Esophagus (tissue), 2 donors: Measurements from ENCODE around the gene KRT6A. TPM values are rescaled to one million over a fixed set of nuclear protein-coding genes. Genes with fewer than 3 reads are reported as not detected.
"Not testable (repeated sequence)": the region's sequence is repeated elsewhere in the genome, so short reads cannot be mapped to it uniquely, and the experiment has no call there.

ENCODE experiments used
- H3K27ac ChIP-seq, 2 donors: one replicate each; pipeline ENCODE4 v1.5.1; 2013; ENCODE audit warnings: low read depth in 2 of 2, mild to moderate bottlenecking in 2 of 2, inconsistent platforms in 1 of 2, low read length in 1 of 2, moderate library complexity in 1 of 2
- H3K27me3 ChIP-seq, 2 donors: one replicate each; pipeline ENCODE4 v1.6.1; 2013; ENCODE audit warnings: low read length in 2 of 2, control low read depth in 1 of 2, mild to moderate bottlenecking in 1 of 2; ENCODE audit not compliant: insufficient read depth in 2 of 2, control insufficient read depth in 1 of 2
- H3K36me3 ChIP-seq, 2 donors: one replicate each; pipeline ENCODE4 v1.6.1; 2013; ENCODE audit warnings: low read length in 1 of 2; ENCODE audit not compliant: control insufficient read depth in 2 of 2, insufficient read depth in 2 of 2
- H3K4me1 ChIP-seq, 2 donors: one replicate each; pipeline ENCODE4 v1.6.1; 2013; ENCODE audit warnings: low read length in 1 of 2; ENCODE audit not compliant: control insufficient read depth in 2 of 2, insufficient read depth in 2 of 2
- H3K4me3 ChIP-seq, 2 donors: one replicate each; pipeline ENCODE4 v1.5.1; 2013; ENCODE audit warnings: low read length in 2 of 2, mild to moderate bottlenecking in 2 of 2, low read depth in 1 of 2, moderate library complexity in 1 of 2
- H3K9me3 ChIP-seq, 2 donors: one replicate each; pipeline ENCODE4 v1.6.1; 2013; ENCODE audit warnings: mild to moderate bottlenecking in 2 of 2, low read depth in 1 of 2, low read length in 1 of 2, moderate library complexity in 1 of 2; ENCODE audit not compliant: control insufficient read depth in 2 of 2, insufficient read depth in 1 of 2
- WGBS, 2 donors: extraction: QIAGEN DNeasy Blood & Tissue Kit; methylation state at CpG; one replicate each; pipeline ENCODE4 v1.1.7; 2013; 5-methylcytosine and 5-hydroxymethylcytosine counted together
- polyA plus RNA-seq, 2 donors: library from polyadenylated mRNA; stranded (reverse); fragments of 200-250 nt; gene quantifications; one replicate each; pipeline ENCODE4 v1.2.3, GENCODE V29; 2013
- donor health status: healthy with polysubstance abuse.
- donor health status: Bipolar disorder and iron deficiency.

KRT6A gene
- polyA plus RNA-seq, 2 donors: 945 to 7,628 TPM

GRCh38 chr12:52496590-52497071 is 3.6 kb upstream of the KRT6A start:
- peaks cover 3 to 26% of the 10 kb centered on the region in 2 donors for H3K4me1 ChIP-seq

GRCh38 chr12:52496054-52496453 is 3.0 kb upstream of the KRT6A start:
- H3K27me3 ChIP-seq: no peaks in the 10 kb centered on the region
- peaks cover 3 to 26% of the 10 kb centered on the region in 2 donors for H3K4me1 ChIP-seq
- no peak overlapping the region for H3K4me3 ChIP-seq
- 57 to 74% methylated on average over 2 of the region's 2 CpGs for WGBS, 2 donors
- H3K36me3 ChIP-seq: peaks cover 0 to 2% of the 10 kb centered on the region in 2 donors
- H3K9me3 ChIP-seq: no peaks in the 10 kb centered on the region
- peak overlapping the region in 1 of 2 donors; percentile 77 for H3K27ac ChIP-seq

More at GRCh38 chr12:52496590-52497071, 3.6 kb upstream of the KRT6A start:
- no peaks in the 10 kb centered on the region for H3K36me3 ChIP-seq
- peak overlapping the region; percentile 35 to 77 for H3K27ac ChIP-seq
- 38 to 56% methylated on average over 4 of the region's 4 CpGs for WGBS, 2 donors
- H3K9me3 ChIP-seq: no peaks in the 10 kb centered on the region
- no peak overlapping the region for H3K4me3 ChIP-seq
- H3K27me3 ChIP-seq: no peaks in the 10 kb centered on the region

GRCh38 chr12:52495389-52495788 is 2.3 kb upstream of the KRT6A start:
- Histone ChIP-seq H3K4me3 (no peak overlapping the region), H3K27me3 (no peaks in the 10 kb centered on the region), H3K27ac (peak overlapping the region in 1 of 2 donors; percentile 58), H3K9me3 (no peaks in the 10 kb centered on the region), H3K36me3 (peaks cover 0 to 2% of the 10 kb centered on the region in 2 donors), H3K4me1 (peaks cover 3 to 26% of the 10 kb centered on the region in 2 donors)
- WGBS, 2 donors: 44 to 45% methylated on average over 3 of the region's 3 CpGs

GRCh38 chr12:52494518-52494917 is 1.5 kb upstream of the KRT6A start:
- no peaks in the 10 kb centered on the region for H3K9me3 ChIP-seq
- H3K27me3 ChIP-seq: no peaks in the 10 kb centered on the region
- peaks cover 0 to 2% of the 10 kb centered on the region in 2 donors for H3K36me3 ChIP-seq
- peak overlapping the region; percentile 23 to 73 for H3K27ac ChIP-seq
- peaks cover 3 to 26% of the 10 kb centered on the region in 2 donors for H3K4me1 ChIP-seq
- H3K4me3 ChIP-seq: no peak overlapping the region
- WGBS, 2 donors: 30 to 44% methylated on average over 4 of the region's 4 CpGs

- H3K4me3 ChIP-seq: no peak overlapping the region
- no peaks in the 10 kb centered on the region for H3K27me3 ChIP-seq
- WGBS, 2 donors: 65 to 81% methylated on average over 1 of the region's 1 CpG
- peak overlapping the region; percentile 70 to 73 for H3K27ac ChIP-seq
- H3K4me1 ChIP-seq: peaks cover 3 to 26% of the 10 kb centered on the region in 2 donors
- peaks cover 0 to 2% of the 10 kb centered on the region in 2 donors for H3K36me3 ChIP-seq
- H3K9me3 ChIP-seq: no peaks in the 10 kb centered on the region
Measured at GRCh38 chr12:52494100-52494499, 1.0 kb upstream of the KRT6A start.

GRCh38 chr12:52492405-52492804 is 652 bp downstream of the KRT6A start:
- Histone ChIP-seq H3K4me3 (peak overlapping the region; percentile 38 to 52), H3K4me1 (peaks cover 3 to 26% of the 10 kb centered on the region in 2 donors), H3K27ac (peak overlapping the region in 1 of 2 donors; percentile 59), H3K36me3 (peaks cover 5 to 12% of the 10 kb centered on the region in 2 donors)
- WGBS, 2 donors: 93 to 95% methylated on average over 6 of the region's 6 CpGs
- H3K9me3 ChIP-seq, H3K27me3 ChIP-seq: not testable (repeated sequence)

- Histone ChIP-seq H3K27ac (peak overlapping the region in 1 of 2 donors; percentile 51), H3K4me3 (peak overlapping the region; percentile 21 to 52), H3K36me3 (peaks cover 5 to 12% of the 10 kb centered on the region in 2 donors), H3K4me1 (peaks cover 3 to 24% of the 10 kb centered on the region in 2 donors)
- not testable (repeated sequence) for H3K9me3 ChIP-seq, H3K27me3 ChIP-seq
- WGBS, 2 donors: 75 to 82% methylated on average over 8 of the region's 8 CpGs
Measured at GRCh38 chr12:52491495-52491894, 1.6 kb downstream of the KRT6A start.

- peaks cover 5 to 12% of the 10 kb centered on the region in 2 donors for H3K36me3 ChIP-seq
Measured at GRCh38 chr12:52488736-52489135, 4.3 kb downstream of the KRT6A start.

GRCh38 chr12:52487744-52488443 is 5.2 kb downstream of the KRT6A start:
- 83 to 86% methylated on average over 13 to 15 of the region's 15 CpGs for WGBS, 2 donors
- peaks cover 5 to 12% of the 10 kb centered on the region in 2 donors for H3K36me3 ChIP-seq

More at GRCh38 chr12:52488736-52489135, 4.3 kb downstream of the KRT6A start:
- Histone ChIP-seq H3K27ac (no peak overlapping the region), H3K4me1 (peaks cover 0 to 6% of the 10 kb centered on the region in 2 donors), H3K27me3 (no peaks in the 10 kb centered on the region), H3K4me3 (no peak overlapping the region), H3K9me3 (no peaks in the 10 kb centered on the region)

GRCh38 chr12:52487211-52487610 is 5.8 kb downstream of the KRT6A start:
- Histone ChIP-seq H3K9me3 (no peaks in the 10 kb centered on the region), H3K27ac (no peak overlapping the region), H3K4me1 (peaks cover 0 to under 1% of the 10 kb centered on the region in 2 donors), H3K4me3 (no peak overlapping the region), H3K36me3 (peaks cover 5 to 12% of the 10 kb centered on the region in 2 donors), H3K27me3 (no peaks in the 10 kb centered on the region)
- 12 to 53% methylated on average over 1 of the region's 1 CpG for WGBS, 2 donors

More at GRCh38 chr12:52487744-52488443, 5.2 kb downstream of the KRT6A start:
- not testable (repeated sequence) for H3K9me3 ChIP-seq, H3K4me1 ChIP-seq, H3K27me3 ChIP-seq, H3K4me3 ChIP-seq
- H3K27ac ChIP-seq: peak overlapping the region in 1 of 2 donors; percentile 4
